AG04449 (cell line): ENCODE results near the gene GRAMD1C.

Experiments used
- CTCF ChIA-PET: fragments of 350-600 bp; formaldehyde crosslinking; extraction: SDS; loops from one replicate; lab custom pipeline; 2021; ENCODE audit warnings: antibody characterized with exemption; lab: Yijun Ruan, JAX
- POLR2A ChIA-PET: fragments of 400-600, 350-600 bp; formaldehyde crosslinking; extraction: SDS; loops from one replicate; lab custom pipeline; 2020; ENCODE audit warnings: antibody characterized with exemption, inconsistent platforms; lab: Yijun Ruan, JAX
- DNase-seq: peaks from one replicate; pipeline ENCODE4 v3.0.0-alpha.2; 2010; ENCODE audit warnings: low read depth, low spot score
- H3K4me3 ChIP-seq: 2 replicates; pipeline ENCODE4 v1.5.1; 2011; ENCODE audit warnings: low read depth, mild to moderate bottlenecking, control low read depth, low read length
- CTCF ChIP-seq: IDR thresholded peaks from one replicate; pipeline ENCODE4 v1.5.1; 2011; ENCODE audit warnings: mild to moderate bottlenecking, moderate library complexity, low read length, control low read depth, inconsistent platforms; ENCODE audit not compliant: insufficient read depth; ENCODE audit errors: missing control alignments

GRAMD1C gene

GRCh38 chr3:113912552-113913236 is 74.1 kb downstream of the GRAMD1C start:
- POLR2A ChIA-PET: interaction anchor here (1.1 kb wide), 1 partner anchor 74 kb away, joined by 3 read pairs; the partner anchor contains the start of gene GRAMD1C
- CTCF ChIA-PET: interaction anchor here (0.7 to 3.3 kb wide), 16 partner anchors 9 to 419 kb away, joined by 3 to 25 read pairs (median 4); no protein-coding TSS in a partner anchor
- no peak overlapping the region for H3K4me3 ChIP-seq
- peak; percentile 51 for TF ChIP-seq CTCF
- no peak for DNase-seq

GRCh38 chr3:113914646-113915045 is 76.1 kb downstream of the GRAMD1C start:
- no peak overlapping the region for H3K4me3 ChIP-seq
- ChIA-PET CTCF (interaction anchor here (1.0 to 3.3 kb wide), 9 partner anchors 14 to 178 kb away, joined by 3 to 25 read pairs (median 5); partner anchors contain the start of gene GRAMD1C), POLR2A (no interaction called here)
- no peak for TF ChIP-seq CTCF
- DNase-seq: peak; percentile 78

- ChIA-PET CTCF (no interaction called here), POLR2A (no interaction called here)
- no peak overlapping the region for H3K4me3 ChIP-seq
- TF ChIP-seq CTCF: no peak
- no peak for DNase-seq
Observed at GRCh38 chr3:113927556-113927955, 89.0 kb downstream of the GRAMD1C start.

- TF ChIP-seq CTCF: no peak
- ChIA-PET CTCF (no interaction called here), POLR2A (no interaction called here)
- peak overlapping the region; percentile 68 for H3K4me3 ChIP-seq
- DNase-seq: no peak
Observed at GRCh38 chr3:113946831-113947230, 108.2 kb downstream of the GRAMD1C start.

DNA sequence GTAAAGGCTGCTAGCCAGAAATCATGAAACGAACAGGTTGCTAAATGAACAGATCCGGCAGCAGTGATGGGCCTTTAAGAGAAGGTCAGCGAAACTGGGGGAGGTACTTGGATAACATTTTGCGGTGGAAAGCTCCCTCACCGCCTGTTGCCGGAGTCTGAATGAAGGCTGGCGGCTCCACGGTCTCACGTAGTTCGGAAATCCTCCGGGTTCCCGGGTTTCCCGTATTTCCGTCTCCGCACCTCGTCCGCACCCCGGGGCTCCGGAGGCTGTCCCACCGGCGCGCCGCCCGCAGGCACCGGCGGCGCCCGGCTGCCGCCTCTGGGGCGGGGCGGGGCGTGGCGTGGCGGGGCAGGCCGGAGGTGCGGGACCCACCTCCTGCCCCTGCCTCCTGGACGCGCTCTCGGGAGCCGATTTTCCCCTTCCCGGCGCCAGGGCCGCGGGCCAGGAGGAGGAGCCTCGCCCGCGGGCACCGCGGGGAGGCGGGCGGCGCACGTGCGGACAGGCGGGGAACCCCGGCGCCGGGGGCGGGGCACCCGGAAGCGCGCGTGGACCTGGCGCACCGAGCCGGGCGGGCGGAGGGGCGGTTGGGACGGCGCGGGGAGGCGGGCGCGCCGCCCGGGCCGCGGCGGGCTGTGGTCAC is 108.9 kb downstream of the GRAMD1C start, which contains the start of gene ZDHHC23:
ZDHHC23 (plus strand) TSS at position 642 of the 643 bp plus-strand sequence. CDS start 790 bp downstream, outside the sequence.
- ChIA-PET POLR2A (no interaction called here), CTCF (no interaction called here)
- no peak for DNase-seq
- no peak for TF ChIP-seq CTCF
- peak within 1 kb of the TSS; percentile 68 for H3K4me3 ChIP-seq
